22Rv1 (cell line): Measurements from ENCODE around the gene ATP13A4.

Source experiments
- H3K27ac ChIP-seq: fragments of 450-650 bp; 2 replicates; pipeline ENCODE4 v1.5.1; 2017
- ZFX ChIP-seq: fragments of 450-650 bp; IDR thresholded peaks from 2 replicates; pipeline ENCODE4 v1.6.1; 2017; ENCODE audit warnings: antibody characterized with exemption, borderline replicate concordance
- TF ChIP-seq, protein P1 (sequence below): fragments of 450-650 bp; IDR thresholded peaks from 2 replicates; pipeline ENCODE4 v1.5.1; 2017; ENCODE audit warnings: mild to moderate bottlenecking

Gene ATP13A4

DNA sequence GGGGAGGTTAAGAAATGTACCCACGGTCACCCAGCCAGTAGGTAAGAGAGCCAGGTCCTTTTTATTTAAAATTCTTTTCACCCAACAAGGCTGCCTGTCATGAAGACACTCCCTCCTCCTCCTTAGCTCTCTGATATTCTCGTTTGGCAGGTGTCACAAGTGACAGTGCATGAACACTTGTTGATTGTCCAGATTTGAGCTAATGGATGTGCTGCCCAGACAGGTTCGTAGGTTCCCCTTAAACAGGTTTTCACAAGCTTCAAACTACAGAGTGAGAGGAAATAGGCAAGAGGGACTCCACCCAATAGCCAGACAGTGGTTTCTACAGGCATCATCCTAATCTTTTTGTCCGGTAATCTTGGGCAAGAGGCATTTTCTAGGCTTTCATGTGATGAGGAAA lies 32.2 kb downstream of the ATP13A4 start:
- no peak overlapping the region for H3K27ac ChIP-seq
- TF ChIP-seq, protein P1, sequence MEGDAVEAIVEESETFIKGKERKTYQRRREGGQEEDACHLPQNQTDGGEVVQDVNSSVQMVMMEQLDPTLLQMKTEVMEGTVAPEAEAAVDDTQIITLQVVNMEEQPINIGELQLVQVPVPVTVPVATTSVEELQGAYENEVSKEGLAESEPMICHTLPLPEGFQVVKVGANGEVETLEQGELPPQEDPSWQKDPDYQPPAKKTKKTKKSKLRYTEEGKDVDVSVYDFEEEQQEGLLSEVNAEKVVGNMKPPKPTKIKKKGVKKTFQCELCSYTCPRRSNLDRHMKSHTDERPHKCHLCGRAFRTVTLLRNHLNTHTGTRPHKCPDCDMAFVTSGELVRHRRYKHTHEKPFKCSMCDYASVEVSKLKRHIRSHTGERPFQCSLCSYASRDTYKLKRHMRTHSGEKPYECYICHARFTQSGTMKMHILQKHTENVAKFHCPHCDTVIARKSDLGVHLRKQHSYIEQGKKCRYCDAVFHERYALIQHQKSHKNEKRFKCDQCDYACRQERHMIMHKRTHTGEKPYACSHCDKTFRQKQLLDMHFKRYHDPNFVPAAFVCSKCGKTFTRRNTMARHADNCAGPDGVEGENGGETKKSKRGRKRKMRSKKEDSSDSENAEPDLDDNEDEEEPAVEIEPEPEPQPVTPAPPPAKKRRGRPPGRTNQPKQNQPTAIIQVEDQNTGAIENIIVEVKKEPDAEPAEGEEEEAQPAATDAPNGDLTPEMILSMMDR = no peak
- no peak for TF ChIP-seq ZFX

DNA sequence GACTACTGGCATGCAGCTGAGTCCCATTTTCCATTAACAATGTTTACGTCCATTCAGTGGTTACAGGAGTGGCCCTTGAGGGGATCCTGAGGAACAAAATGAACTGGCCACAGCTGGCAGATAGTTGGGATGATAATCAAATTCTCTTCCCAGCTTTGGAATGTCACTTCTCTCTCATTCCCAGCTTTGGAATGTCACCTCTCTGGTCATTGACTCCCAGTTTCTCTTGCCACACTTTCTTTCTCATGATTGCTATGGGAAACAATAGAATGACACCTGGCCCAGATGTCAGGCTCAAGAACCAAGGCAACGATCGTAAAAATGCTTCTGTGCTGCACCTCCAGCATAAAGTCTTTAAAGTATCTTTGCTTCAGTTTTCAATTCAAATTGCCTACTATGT lies 34.0 kb downstream of the ATP13A4 start:
- H3K27ac ChIP-seq = no peak overlapping the region
- TF ChIP-seq, protein P1 = no peak
- no peak for TF ChIP-seq ZFX

DNA sequence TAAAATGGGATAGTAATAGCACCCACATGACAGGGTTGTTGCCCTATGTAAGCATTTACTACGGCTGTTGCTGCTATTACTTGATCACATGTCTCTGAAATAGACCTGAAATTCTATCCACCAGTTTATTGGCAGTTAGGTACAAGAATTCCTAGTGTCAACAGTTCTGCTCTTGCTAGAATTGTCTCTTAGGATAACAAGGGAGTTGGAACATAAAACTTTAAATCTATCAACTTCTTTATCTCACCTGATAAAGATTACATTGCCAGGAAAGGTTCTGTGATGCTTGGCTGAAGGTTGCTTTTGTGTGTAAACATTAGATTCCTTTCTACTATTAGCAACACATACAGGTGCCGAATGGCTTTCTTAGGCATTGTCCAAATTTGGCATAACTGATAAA lies 38.7 kb downstream of the ATP13A4 start:
- TF ChIP-seq, protein P1 = no peak
- TF ChIP-seq ZFX = no peak

DNA sequence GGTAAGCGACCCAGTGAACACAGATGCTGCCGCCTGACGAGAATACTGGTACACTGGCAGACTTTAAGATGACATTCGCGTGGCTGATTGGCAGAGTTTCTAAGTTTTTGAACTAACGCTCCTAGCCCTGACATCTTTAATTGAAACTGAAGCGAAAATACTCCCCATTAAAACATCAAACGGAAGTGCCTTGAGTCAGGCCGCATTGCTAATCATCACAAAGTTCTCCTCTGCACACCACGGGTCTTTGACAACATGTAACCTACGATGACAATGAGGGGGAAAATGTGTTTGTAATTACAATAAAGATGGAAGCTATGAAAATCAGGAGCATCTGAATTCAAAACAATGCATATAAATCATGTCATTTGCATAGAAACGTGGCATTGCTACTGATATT lies 44.5 kb downstream of the ATP13A4 start:
- TF ChIP-seq ZFX = no peak
- TF ChIP-seq, protein P1 = no peak

More for the DNA sequence above, 38.7 kb downstream of the ATP13A4 start:
- H3K27ac ChIP-seq = no peak overlapping the region

DNA sequence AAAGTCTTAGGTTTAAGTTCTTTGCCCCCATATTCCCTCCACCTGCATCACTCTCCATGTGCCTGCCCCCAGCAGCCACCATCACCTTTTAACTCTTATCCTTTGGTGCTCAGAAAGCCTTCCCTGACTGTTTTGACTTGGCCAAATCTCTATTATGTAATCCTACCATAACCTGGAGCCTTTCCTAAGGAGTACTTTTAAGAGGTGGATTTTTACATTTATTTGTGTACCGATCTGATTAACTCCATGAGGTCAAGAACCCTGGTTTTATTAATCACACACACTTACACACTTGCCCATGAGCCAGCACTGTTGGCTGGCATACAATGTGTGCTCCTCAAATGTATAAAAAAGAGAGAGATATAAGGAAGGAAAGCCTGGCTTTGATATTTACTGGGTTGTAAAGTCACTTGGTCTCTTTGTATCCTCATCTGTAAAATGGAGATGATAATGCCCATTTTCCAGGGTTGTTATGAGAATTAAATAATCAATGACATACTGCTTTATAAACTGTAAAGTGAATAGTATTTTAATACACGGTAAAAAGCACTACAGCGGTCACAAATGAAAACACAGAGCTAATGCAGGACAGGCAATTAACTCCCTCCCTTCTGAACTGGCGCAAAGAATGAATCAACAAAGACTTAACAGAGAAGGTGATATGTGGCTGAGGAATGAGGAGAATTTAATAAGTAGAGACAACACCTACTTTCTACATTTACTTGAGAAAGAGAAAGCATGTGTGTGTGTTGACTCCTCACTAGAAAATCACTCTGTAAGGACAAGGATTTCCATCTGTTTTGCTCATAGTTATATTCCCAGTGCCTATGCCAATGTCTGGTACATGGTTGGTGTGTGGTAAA lies 45.4 kb downstream of the ATP13A4 start:
- TF ChIP-seq, protein P1 = no peak
- TF ChIP-seq ZFX = no peak

More for the DNA sequence above, 44.5 kb downstream of the ATP13A4 start:
- no peak overlapping the region for H3K27ac ChIP-seq

DNA sequence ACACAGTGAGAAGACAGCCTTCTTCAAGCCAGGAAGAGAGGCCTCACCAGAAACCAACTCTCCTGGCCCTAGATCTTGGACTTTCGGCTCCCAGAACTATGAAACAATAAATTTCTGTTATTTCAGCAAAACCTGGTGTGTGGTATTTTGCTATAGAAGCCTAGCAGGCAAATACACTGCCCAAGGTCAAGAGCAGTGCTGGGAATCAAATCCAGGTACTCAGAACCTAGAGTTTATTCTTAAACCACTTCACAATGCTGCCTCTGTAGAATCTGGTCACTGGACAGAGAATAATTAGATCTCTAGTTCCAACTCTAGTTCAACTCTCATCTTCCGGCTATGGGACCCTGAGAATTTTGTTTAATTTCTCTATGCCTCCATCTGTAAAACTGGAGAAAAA lies 46.6 kb downstream of the ATP13A4 start:
- no peak overlapping the region for H3K27ac ChIP-seq
- TF ChIP-seq, protein P1 = no peak
- TF ChIP-seq ZFX = no peak

More for the DNA sequence above, 45.4 kb downstream of the ATP13A4 start:
- H3K27ac ChIP-seq = no peak overlapping the region

DNA sequence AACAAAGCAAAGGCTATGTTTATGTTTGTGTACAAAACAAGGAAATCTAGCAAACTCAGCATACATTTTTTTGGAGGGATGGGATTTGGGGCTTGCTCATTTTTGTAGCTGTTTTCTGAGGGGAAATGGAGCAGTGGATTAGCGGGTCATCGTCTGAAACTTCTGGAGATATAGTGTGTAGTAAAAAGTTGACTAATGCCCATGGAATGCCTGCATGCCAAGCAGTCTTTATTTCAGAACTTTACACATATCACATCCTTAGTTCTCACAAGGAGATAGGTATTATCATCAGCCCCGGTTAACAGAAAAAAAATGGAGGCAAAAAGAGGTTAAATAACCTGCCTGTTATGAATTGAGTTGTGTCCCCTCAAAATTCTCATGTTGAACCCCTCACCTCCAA lies 47.1 kb downstream of the ATP13A4 start:
- TF ChIP-seq, protein P1 = no peak
- no peak for TF ChIP-seq ZFX
- H3K27ac ChIP-seq = no peak overlapping the region
